ENCODE results near the gene NHLRC2.

- TF ChIP-seq, protein P1, sequence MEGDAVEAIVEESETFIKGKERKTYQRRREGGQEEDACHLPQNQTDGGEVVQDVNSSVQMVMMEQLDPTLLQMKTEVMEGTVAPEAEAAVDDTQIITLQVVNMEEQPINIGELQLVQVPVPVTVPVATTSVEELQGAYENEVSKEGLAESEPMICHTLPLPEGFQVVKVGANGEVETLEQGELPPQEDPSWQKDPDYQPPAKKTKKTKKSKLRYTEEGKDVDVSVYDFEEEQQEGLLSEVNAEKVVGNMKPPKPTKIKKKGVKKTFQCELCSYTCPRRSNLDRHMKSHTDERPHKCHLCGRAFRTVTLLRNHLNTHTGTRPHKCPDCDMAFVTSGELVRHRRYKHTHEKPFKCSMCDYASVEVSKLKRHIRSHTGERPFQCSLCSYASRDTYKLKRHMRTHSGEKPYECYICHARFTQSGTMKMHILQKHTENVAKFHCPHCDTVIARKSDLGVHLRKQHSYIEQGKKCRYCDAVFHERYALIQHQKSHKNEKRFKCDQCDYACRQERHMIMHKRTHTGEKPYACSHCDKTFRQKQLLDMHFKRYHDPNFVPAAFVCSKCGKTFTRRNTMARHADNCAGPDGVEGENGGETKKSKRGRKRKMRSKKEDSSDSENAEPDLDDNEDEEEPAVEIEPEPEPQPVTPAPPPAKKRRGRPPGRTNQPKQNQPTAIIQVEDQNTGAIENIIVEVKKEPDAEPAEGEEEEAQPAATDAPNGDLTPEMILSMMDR (IDR thresholded peaks at IDR 0.05) = no peak
- TF ChIP-seq EP300 (IDR thresholded peaks at IDR 0.05) = no peak
- no peak for TF ChIP-seq POLR2AphosphoS5 (IDR thresholded peaks at IDR 0.05)
Measured at GRCh38 chr10:113924186-113924585, 69.7 kb downstream of the NHLRC2 start.

All from sigmoid colon (tissue), 4 donors.